NCI-H2171 (cell line): Measurements from ENCODE around the gene ULBP3.
"Not testable (repeated sequence)": the region's sequence is repeated elsewhere in the genome, so short reads cannot be mapped to it uniquely, and the experiment has no call there.

ENCODE experiments used
- DNase-seq: peaks from one replicate; lab custom pipeline; 2025; lab: John Stamatoyannopoulos, UW

ULBP3 gene

DNA sequence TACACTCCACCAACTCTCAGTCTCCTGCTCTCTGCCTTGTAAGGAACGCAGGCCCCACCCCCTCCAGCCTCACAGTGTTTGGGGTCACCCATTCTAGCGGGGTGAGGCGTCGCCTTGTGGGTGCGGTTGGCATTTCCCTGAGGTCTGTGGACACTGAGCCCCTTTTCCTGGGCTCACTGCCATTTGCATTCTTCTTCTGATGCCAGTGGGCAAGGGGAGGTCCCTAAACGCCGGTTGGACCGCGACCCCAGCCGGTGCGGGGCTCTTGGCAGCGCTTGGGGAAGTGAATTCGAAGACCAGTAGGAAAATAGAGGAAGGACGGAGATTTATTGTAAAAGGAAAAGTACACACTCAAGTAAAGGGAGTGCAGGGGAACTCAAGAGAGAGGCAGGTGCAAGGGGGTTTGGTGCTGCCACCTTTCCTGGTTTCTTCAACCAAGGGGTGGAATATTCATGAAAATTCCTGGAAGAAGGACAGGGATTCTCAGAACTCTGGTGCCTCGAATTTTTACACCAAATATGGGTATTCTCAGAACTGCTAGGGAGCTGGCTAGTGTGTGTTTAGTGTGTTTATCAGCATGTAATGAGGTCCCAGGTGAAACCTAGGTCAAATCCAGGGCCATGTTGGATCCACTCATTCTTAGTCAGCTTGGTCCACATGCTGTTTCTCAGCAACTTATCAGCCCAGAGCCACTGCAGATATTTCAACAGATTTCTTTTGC, 53.5 kb downstream of the ULBP3 start:
- not testable (repeated sequence) for DNase-seq

DNA sequence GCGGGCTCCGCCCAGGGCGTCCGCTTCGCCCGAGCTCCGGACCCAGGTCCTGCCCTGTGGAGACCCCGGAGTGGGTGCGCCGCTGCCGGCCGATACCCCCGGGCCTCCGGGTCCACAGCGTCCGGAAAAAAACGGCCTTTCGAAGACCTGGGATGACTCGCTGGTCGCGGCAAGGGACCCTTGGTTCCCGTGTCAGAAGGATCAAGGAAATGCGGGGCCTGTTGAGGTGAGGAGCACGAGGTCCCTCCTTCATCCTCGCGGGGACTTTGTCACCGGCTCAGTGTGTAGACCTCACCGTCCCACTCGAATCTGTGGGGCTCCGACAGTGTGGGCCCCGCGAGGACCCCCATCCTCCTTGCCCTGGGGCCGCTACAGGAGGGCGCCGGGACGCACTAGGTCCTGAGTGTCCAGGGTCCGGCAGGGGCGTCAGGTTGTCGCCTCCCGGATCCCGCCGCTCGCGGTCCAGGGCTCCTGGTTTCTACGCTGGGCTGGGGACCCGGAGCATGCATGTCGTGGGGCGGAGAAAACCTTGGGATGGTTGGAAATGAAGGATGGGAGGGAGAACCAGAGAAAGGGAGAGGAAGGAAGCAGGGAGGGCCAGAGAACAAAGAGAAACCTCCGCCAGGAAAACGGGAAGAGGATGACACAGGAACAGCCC, 54.2 kb downstream of the ULBP3 start:
- not testable (repeated sequence) for DNase-seq

DNA sequence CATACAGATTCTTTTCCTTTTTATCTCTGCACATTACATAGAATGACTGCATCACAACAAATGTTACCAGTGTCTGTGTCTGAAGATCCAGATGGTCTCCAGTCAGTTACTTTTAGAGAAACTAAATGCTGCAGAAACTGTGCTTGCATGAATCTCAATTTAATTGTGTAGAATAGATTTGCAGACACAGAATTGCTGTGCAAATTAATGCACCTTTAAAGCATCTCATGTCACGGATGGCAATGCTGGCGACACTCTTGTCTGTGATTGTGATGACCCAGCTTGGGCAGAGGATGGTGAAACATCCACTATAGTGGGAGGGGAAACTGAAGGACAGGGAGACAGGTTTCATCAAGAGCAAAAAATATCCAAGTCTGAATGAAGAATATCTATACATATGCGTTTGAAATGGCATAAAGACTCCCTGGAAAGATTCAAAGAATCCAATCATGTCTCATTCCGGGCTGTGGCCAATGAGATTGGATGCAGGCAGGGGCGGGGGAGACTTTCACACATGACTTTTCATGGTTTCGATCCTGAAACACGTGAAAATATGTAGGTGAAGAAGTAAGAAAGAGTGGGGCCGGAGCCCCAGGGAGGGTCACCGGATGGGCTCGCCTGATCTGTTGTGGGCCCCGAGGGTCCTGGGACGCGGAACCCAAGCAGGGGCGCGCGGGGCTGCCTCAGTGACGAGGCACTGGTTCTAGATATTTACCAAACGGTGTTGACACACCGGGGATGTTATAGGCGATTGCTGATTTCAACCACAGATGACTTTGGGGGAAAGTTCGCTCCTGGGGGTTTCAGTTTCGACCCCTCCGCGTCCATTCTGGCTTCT, 54.9 kb downstream of the ULBP3 start:
- not testable (repeated sequence) for DNase-seq

DNA sequence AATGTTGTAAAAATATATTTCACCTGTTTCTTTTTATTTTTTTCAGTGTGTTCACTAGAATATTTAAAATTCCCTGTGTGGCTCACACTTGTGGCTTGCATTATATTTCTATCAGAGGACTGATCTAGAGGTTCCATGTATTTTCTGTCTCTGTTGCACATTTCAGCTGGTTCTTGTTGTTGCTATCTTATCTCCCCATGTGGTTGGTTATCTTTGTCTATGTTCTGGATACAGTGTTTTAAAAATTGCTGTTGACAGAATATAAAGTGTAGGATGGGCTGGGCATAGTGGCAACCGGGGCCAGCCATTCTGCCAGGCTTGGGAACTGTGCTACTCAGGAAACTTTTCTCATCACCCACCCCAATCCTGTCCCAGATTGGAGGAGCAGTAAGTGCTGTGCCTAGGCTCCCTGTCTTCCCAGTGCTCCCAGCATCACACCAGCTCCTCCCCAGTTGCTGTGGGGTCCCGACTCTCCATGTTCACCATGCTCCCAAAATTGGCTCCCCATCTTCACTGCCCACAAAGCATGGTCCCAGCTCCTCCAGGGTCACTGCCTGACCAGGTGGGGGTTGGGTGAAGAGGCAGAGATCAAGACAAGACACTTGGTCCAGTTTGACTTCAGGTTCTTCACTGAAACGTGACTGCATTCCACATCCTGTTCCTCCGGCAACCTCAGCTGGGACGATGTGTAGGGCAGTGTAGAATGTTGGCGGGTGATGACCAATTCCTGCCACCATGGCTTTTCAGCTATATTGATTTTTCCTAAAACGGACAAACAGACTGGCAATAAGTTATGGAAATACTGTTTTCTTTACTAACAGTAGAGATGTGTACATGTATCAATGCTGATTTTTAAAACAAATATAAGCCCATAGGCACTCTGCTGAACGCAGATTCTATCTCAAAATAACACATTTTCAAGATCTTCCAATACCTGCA, 55.8 kb downstream of the ULBP3 start:
- not testable (repeated sequence) for DNase-seq
